H1 (cell line): ENCODE results near the gene FUT2. TPM values are rescaled to one million over a fixed set of nuclear protein-coding genes. Genes with fewer than 3 reads are reported as not detected.

ENCODE experiments used
- CTCF ChIA-PET: fragments of 300-600 bp; sonication (Branson Sonifier 250); formaldehyde crosslinking; loops from one replicate; lab custom pipeline; 2021; ENCODE audit not compliant: partially characterized antibody; lab: Charles Lee
- POLR2A ChIA-PET: fragments of 300-600 bp; sonication (Branson Sonifier 250); formaldehyde crosslinking; loops from one replicate; lab custom pipeline; 2021; ENCODE audit warnings: inconsistent platforms; ENCODE audit not compliant: partially characterized antibody; lab: Charles Lee
- DNase-seq, 2 experiments: peaks; one replicate each; pipeline versions ENCODE4 v3.0.0 to v3.0.0-alpha.2; 2010 to 2022; ENCODE audit warnings: low spot score in 2 of 2, low read depth in 1 of 2, mixed read lengths in 1 of 2
- FAIRE-seq: peaks from 2 replicates; lab custom pipeline; 2011; peaks lifted over from hg19 to GRCh38; lab: Jason Lieb, UNC
- H2AFZ ChIP-seq: 2 replicates; pipeline ENCODE4 v1.8.1; 2012; ENCODE audit warnings: low read length, inconsistent platforms
- H2AK5ac ChIP-seq: 2 replicates; pipeline ENCODE4 v1.6.1; 2013; ENCODE audit warnings: low read depth, low read length
- H2BK120ac ChIP-seq: replicated peaks from 2 replicates; pipeline ENCODE3; 2013; ENCODE audit warnings: low read depth, low read length, inconsistent platforms
- H2BK12ac ChIP-seq: 2 replicates; pipeline ENCODE4 v1.6.1; 2013; ENCODE audit warnings: low read depth, low read length
- H2BK15ac ChIP-seq: 2 replicates; pipeline ENCODE4 v1.6.1; 2013; ENCODE audit warnings: low read length
- H2BK20ac ChIP-seq: 2 replicates; pipeline ENCODE4 v1.6.1; 2013; ENCODE audit warnings: low read length
- H2BK5ac ChIP-seq: 2 replicates; pipeline ENCODE4 v1.6.1; 2013; ENCODE audit warnings: low read depth, low read length
- H3K14ac ChIP-seq: 2 replicates; pipeline ENCODE4 v1.6.1; 2013; ENCODE audit warnings: inconsistent platforms; ENCODE audit not compliant: insufficient read length
- H3K18ac ChIP-seq: 2 replicates; pipeline ENCODE4 v1.6.1; 2013; ENCODE audit warnings: low read length; ENCODE audit errors: extremely low read depth
- H3K23ac ChIP-seq: 2 replicates; pipeline ENCODE4 v1.6.1; 2013; ENCODE audit warnings: inconsistent platforms; ENCODE audit not compliant: insufficient read length
- H3K23me2 ChIP-seq: 2 replicates; pipeline ENCODE4 v1.6.1; 2013; ENCODE audit warnings: low read depth, low read length
- H3K27ac ChIP-seq: 2 replicates; pipeline ENCODE4 v1.6.1; 2011; ENCODE audit warnings: low read depth, low read length, inconsistent platforms
- H3K27me3 ChIP-seq, 4 experiments: replicated peaks in 1 of 4; 1 replicate in 1 of 4; 2 replicates in 3 of 4; pipeline versions ENCODE4 v1.6.1 to v1.8.1; 2011 to 2013; ENCODE audit warnings: low read length in 3 of 4, mild to moderate bottlenecking in 3 of 4, inconsistent platforms in 2 of 4, mixed read lengths in 2 of 4, moderate library complexity in 1 of 4; ENCODE audit not compliant: control insufficient read depth in 3 of 4, insufficient read depth in 3 of 4; ENCODE audit errors: extremely low read depth in 1 of 4
- H3K36me3 ChIP-seq, 4 experiments: 2 replicates each; pipeline versions ENCODE4 v1.6.1 to v1.8.1; 2011 to 2013; ENCODE audit warnings: mild to moderate bottlenecking in 4 of 4, low read length in 3 of 4, moderate library complexity in 2 of 4, control low read depth in 1 of 4, inconsistent platforms in 1 of 4; ENCODE audit not compliant: insufficient read depth in 4 of 4, control insufficient read depth in 2 of 4
- H3K4ac ChIP-seq: replicated peaks from 2 replicates; pipeline ENCODE3; 2013; ENCODE audit warnings: low read length, low read depth, mixed read lengths, inconsistent platforms; ENCODE audit not compliant: insufficient read length
- H3K4me1 ChIP-seq, 4 experiments: replicated peaks in 1 of 4; 1 replicate in 1 of 4; 2 replicates in 3 of 4; pipeline versions ENCODE4 v1.6.1 to v1.8.1; 2011 to 2013; ENCODE audit warnings: low read length in 3 of 4, inconsistent platforms in 2 of 4, mixed read lengths in 1 of 4; ENCODE audit not compliant: insufficient read depth in 4 of 4, control insufficient read depth in 3 of 4
- H3K4me2 ChIP-seq, 2 experiments: 2 replicates each; pipeline versions ENCODE4 v1.6.1 to v1.8.1; 2011 to 2013; ENCODE audit warnings: low read depth in 2 of 2, low read length in 2 of 2, control low read depth in 1 of 2, inconsistent platforms in 1 of 2, mild to moderate bottlenecking in 1 of 2; ENCODE audit not compliant: insufficient read depth in 1 of 2
- H3K4me3 ChIP-seq, 4 experiments: fragments of 200-600, 300-600 bp in 1 of 4; sonication (generic), shearing (Covaris generic), sonication (Bioruptor Twin) in 1 of 4; 2 replicates each; pipeline versions ENCODE4 v1.5.1 to v1.8.1; 2011 to 2016; ENCODE audit warnings: low read length in 4 of 4, low read depth in 3 of 4, control low read depth in 2 of 4, inconsistent platforms in 2 of 4, mild to moderate bottlenecking in 2 of 4, mixed read lengths in 1 of 4, moderate library complexity in 1 of 4; ENCODE audit not compliant: insufficient read depth in 2 of 4; ENCODE audit errors: extremely low read depth in 1 of 4
- H3K56ac ChIP-seq: replicated peaks from 2 replicates; pipeline ENCODE3; 2013; ENCODE audit warnings: low read depth, mild to moderate bottlenecking, mixed read lengths, low read length, inconsistent platforms; ENCODE audit not compliant: insufficient read length
- H3K79me1 ChIP-seq: 2 replicates; pipeline ENCODE4 v1.6.1; 2013; ENCODE audit warnings: low read depth, low read length, control low read depth
- H3K79me2 ChIP-seq, 2 experiments: 2 replicates each; pipeline versions ENCODE4 v1.6.1 to v1.8.1; 2012 to 2013; ENCODE audit warnings: low read length in 2 of 2, mild to moderate bottlenecking in 2 of 2, inconsistent platforms in 1 of 2; ENCODE audit not compliant: insufficient read depth in 2 of 2, control insufficient read depth in 1 of 2
- H3K9ac ChIP-seq, 4 experiments: replicated peaks in 1 of 4; 1 replicate in 1 of 4; 2 replicates in 3 of 4; pipeline versions ENCODE4 v1.6.1 to v1.8.1; 2011 to 2013; ENCODE audit warnings: low read depth in 3 of 4, low read length in 3 of 4, control low read depth in 2 of 4, mild to moderate bottlenecking in 2 of 4, moderate library complexity in 2 of 4, inconsistent platforms in 1 of 4; ENCODE audit errors: extremely low read depth in 1 of 4
- H3K9me3 ChIP-seq, 2 experiments: 2 replicates each; pipeline versions ENCODE4 v1.6.1 to v1.8.1; 2012 to 2013; ENCODE audit warnings: mild to moderate bottlenecking in 2 of 2, moderate library complexity in 2 of 2, control low read depth in 1 of 2, inconsistent platforms in 1 of 2, low read depth in 1 of 2, low read length in 1 of 2, mixed read lengths in 1 of 2; ENCODE audit not compliant: insufficient read depth in 2 of 2
- H4K20me1 ChIP-seq, 2 experiments: replicated peaks in 1 of 2; 2 replicates each; pipeline versions ENCODE3 to v1.8.1; 2011 to 2013; ENCODE audit warnings: inconsistent platforms in 2 of 2, low read length in 2 of 2, mild to moderate bottlenecking in 1 of 2; ENCODE audit not compliant: insufficient read depth in 2 of 2, control insufficient read depth in 1 of 2
- H4K5ac ChIP-seq: 2 replicates; pipeline ENCODE4 v1.6.1; 2013; ENCODE audit warnings: low read length, low read depth, mixed read lengths, inconsistent platforms; ENCODE audit not compliant: insufficient read length
- H4K8ac ChIP-seq: 2 replicates; pipeline ENCODE4 v1.8.0; 2013; ENCODE audit warnings: mild to moderate bottlenecking, moderate library complexity, low read length, inconsistent platforms; ENCODE audit not compliant: insufficient read depth; ENCODE audit errors: extremely low read depth
- H4K91ac ChIP-seq: replicated peaks from 2 replicates; pipeline ENCODE3; 2013; ENCODE audit warnings: low read length, mixed read lengths, inconsistent platforms; ENCODE audit not compliant: insufficient read length
- BACH1 ChIP-seq: IDR thresholded peaks from 2 replicates; pipeline ENCODE4 v1.6.1; 2012; ENCODE audit warnings: low read length, improper control_type of control experiment
- EGR1 ChIP-seq: IDR thresholded peaks from 2 replicates; pipeline ENCODE4 v1.6.1; 2011; ENCODE audit warnings: low read depth, low read length, borderline replicate concordance
- JUND ChIP-seq: IDR thresholded peaks from 2 replicates; pipeline ENCODE4 v1.6.1; 2011; ENCODE audit warnings: mild to moderate bottlenecking, improper control_type of control experiment, low read length
- KDM5A ChIP-seq: fragments of 200-600 bp; IDR thresholded peaks from 2 replicates; pipeline ENCODE4 v1.7.1; 2012; ENCODE audit warnings: mild to moderate bottlenecking, low read length, inconsistent platforms, mixed read lengths
- MAFK ChIP-seq: IDR thresholded peaks from 2 replicates; pipeline ENCODE4 v1.6.1; 2012; ENCODE audit warnings: low read depth, mild to moderate bottlenecking, improper control_type of control experiment, low read length
- MAX ChIP-seq: IDR thresholded peaks from 2 replicates; pipeline ENCODE4 v1.6.1; 2012; ENCODE audit warnings: inconsistent platforms
- PHF8 ChIP-seq: fragments of 200-600 bp; sonication (generic); conservative IDR thresholded peaks from 2 replicates; pipeline ENCODE4 v1.7.1; 2012; ENCODE audit warnings: low read depth, mild to moderate bottlenecking, inconsistent platforms, low read length, moderate library complexity
- RNF2 ChIP-seq: fragments of 200-900, 300-1000 bp; sonication (generic); IDR thresholded peaks from 2 replicates; pipeline ENCODE4 v1.7.1; 2016; ENCODE audit warnings: borderline replicate concordance, low read depth, mild to moderate bottlenecking, antibody characterized with exemption, low read length; ENCODE audit not compliant: poor library complexity, severe bottlenecking; ENCODE audit errors: missing control alignments
- TAF7 ChIP-seq: optimal IDR thresholded peaks from 2 replicates; pipeline ENCODE3; 2011; ENCODE audit warnings: low read depth, mild to moderate bottlenecking, inconsistent platforms, low read length, moderate library complexity, borderline replicate concordance
- WGBS, 2 experiments: shearing (Covaris generic) in 1 of 2; methylation state at CpG; one replicate each; pipeline versions ENCODE4 v1.1.6 to v1.1.7; 2013 to 2015; ENCODE audit warnings: low lambda C conversion rate in 2 of 2, mixed read lengths in 2 of 2, inconsistent platforms in 1 of 2, low coverage in 1 of 2, missing lambda C conversion rate in 1 of 2; ENCODE audit not compliant: insufficient replicate concordance in 2 of 2, insufficient coverage in 1 of 2, insufficient read length in 1 of 2; ENCODE audit errors: extremely low coverage in 1 of 2, missing lambda C conversion rate in 1 of 2; 5-methylcytosine and 5-hydroxymethylcytosine counted together
- polyA plus RNA-seq, 7 experiments: library from polyadenylated mRNA; depleted of rRNA in 3 of 7; stranded (reverse) in 5 of 7; unstranded in 2 of 7; fragments of >200 nt in 5 of 7; fragments of 200-250 nt in 2 of 7; gene quantifications; 1 replicate in 5 of 7; 2 replicates in 1 of 7; 4 replicates in 1 of 7; pipeline versions ENCODE4 v1.2.1 to v1.2.3, GENCODE V29; 2011 to 2013; ENCODE audit warnings: missing spikeins in 2 of 7, mixed read lengths in 2 of 7
- total RNA-seq: library from RNA; stranded (reverse); fragmentation: NEBNext Ultra II Directional; extraction: Animal tissue kit (Norgen Biotek cat#: 25700); gene quantifications from 2 replicates; pipeline ENCODE4 v1.2.1, GENCODE V29; 2021
- TF ChIP-seq, protein P1 (sequence below), 3 experiments: IDR thresholded peaks; 1 replicate in 2 of 3; 2 replicates in 1 of 3; pipeline versions ENCODE4 v1.5.1 to v1.6.1; 2011; ENCODE audit warnings: low read length in 3 of 3, mild to moderate bottlenecking in 3 of 3, inconsistent platforms in 2 of 3, low read depth in 1 of 3, moderate library complexity in 1 of 3; ENCODE audit not compliant: insufficient read depth in 1 of 3; ENCODE audit errors: control extremely low read depth in 1 of 3

FUT2 gene
- total and polyA plus RNA-seq, 2 of the 8 experiments (the other 6 are each of a cell fraction or from before 2014, with no cell fraction given) = 5.0 to 5.6 TPM

DNA sequence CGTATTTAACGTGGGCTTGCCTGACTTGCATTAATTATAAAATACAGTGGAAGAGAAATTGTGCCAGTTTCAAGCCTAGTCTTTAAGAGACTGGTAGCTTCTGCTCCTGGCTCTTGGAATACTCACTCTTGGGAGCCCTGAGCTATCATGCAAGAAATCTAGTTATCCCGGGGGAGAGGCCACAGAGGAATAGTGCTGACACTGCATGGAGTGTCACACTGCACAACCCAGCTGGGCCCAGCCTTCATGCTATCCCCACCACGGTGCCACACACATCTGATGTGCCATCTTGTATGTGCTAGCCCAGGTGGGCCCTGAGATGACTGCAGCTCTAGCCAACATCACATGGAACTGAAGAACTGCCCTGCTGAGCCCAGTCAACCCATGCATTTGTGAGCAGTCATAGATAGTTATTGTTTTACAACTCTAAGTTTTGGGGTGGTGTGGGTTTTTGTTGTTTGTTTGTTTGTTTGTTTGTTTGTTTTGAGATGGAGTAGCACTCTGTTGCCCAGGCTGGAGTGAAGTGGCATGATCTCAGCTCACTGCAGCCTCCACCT is 15.4 kb downstream of the FUT2 start:
- H4K20me1 ChIP-seq = no peaks in the 10 kb centered on the region
- H2AK5ac ChIP-seq = no peak overlapping the region
- no peaks in the 10 kb centered on the region for H3K27me3 ChIP-seq
- H3K27ac ChIP-seq = no peak overlapping the region
- H2BK12ac ChIP-seq = no peak overlapping the region
- POLR2A ChIA-PET = interaction anchor here (0.7 to 7.7 kb wide), 8 partner anchors 10 to 81 kb away, joined by 3 to 59 read pairs (median 8); partner anchors contain the start of gene FUT2
- TF ChIP-seq BACH1 = no peak
- TF ChIP-seq KDM5A = no peak
- TF ChIP-seq MAFK = no peak
- TF ChIP-seq PHF8 = no peak
- no peak for TF ChIP-seq MAX
- TF ChIP-seq RNF2 = no peak
- TF ChIP-seq JUND = no peak
- TF ChIP-seq TAF7 = no peak
- TF ChIP-seq, protein P1, sequence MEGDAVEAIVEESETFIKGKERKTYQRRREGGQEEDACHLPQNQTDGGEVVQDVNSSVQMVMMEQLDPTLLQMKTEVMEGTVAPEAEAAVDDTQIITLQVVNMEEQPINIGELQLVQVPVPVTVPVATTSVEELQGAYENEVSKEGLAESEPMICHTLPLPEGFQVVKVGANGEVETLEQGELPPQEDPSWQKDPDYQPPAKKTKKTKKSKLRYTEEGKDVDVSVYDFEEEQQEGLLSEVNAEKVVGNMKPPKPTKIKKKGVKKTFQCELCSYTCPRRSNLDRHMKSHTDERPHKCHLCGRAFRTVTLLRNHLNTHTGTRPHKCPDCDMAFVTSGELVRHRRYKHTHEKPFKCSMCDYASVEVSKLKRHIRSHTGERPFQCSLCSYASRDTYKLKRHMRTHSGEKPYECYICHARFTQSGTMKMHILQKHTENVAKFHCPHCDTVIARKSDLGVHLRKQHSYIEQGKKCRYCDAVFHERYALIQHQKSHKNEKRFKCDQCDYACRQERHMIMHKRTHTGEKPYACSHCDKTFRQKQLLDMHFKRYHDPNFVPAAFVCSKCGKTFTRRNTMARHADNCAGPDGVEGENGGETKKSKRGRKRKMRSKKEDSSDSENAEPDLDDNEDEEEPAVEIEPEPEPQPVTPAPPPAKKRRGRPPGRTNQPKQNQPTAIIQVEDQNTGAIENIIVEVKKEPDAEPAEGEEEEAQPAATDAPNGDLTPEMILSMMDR (IDR thresholded peaks at IDR 0.05; ENCODE audit: control extremely low read depth in 1 of 3, insufficient read depth in 1 of 3, low read depth in 1 of 3, low read length in 3 of 3) = no peak
- TF ChIP-seq EGR1 = no peak
- H4K91ac ChIP-seq = no peak overlapping the region
- H2AFZ ChIP-seq = no peak overlapping the region
- no peak overlapping the region for H2BK5ac ChIP-seq
- H3K4me2 ChIP-seq = no peak overlapping the region
- H3K4ac ChIP-seq = no peak overlapping the region
- no peak overlapping the region for H2BK15ac ChIP-seq
- H4K5ac ChIP-seq = no peak overlapping the region
- no peaks in the 10 kb centered on the region for H3K79me2 ChIP-seq
- no peak for DNase-seq
- WGBS, 2 experiments = 89% methylated on average over 4 of the region's 4 CpGs; no CpG with 5 or more reads in 1 of the 2 experiments
- H3K9ac ChIP-seq = no peak overlapping the region
- H4K8ac ChIP-seq = no peak overlapping the region
- no peak overlapping the region for H3K4me3 ChIP-seq
- H3K14ac ChIP-seq = no peak overlapping the region
- peaks cover 15% of the 10 kb centered on the region; the same call in 1 of the 2 replicates for H3K23me2 ChIP-seq
- H3K4me1 ChIP-seq = peaks cover 0 to 15% (median 3%) of the 10 kb centered on the region in 4 experiments; a peak in 4 of 7 replicates
- H3K23ac ChIP-seq = no peak overlapping the region
- H3K9me3 ChIP-seq = 0 out of 4 replicates have a peak, but pooled peaks cover 0 to 3% of the 10 kb centered on the region in 2 experiments
- no peak overlapping the region for H2BK20ac ChIP-seq
- no peak for FAIRE-seq
- H2BK120ac ChIP-seq = no peak overlapping the region
- H3K79me1 ChIP-seq = no peaks in the 10 kb centered on the region
- no peak overlapping the region for H3K56ac ChIP-seq
- CTCF ChIA-PET = interaction anchor here (1.1 to 8.2 kb wide), 7 partner anchors 11 to 474 kb away, joined by 4 to 53 read pairs (median 14); no protein-coding TSS in a partner anchor
- no peaks in the 10 kb centered on the region for H3K36me3 ChIP-seq
- no peak overlapping the region for H3K18ac ChIP-seq
